Measurements from ENCODE around the gene CCND1. TPM values are rescaled to one million over a fixed set of nuclear protein-coding genes. Genes with fewer than 3 reads are reported as not detected.

CCND1 gene
- total and polyA plus RNA-seq, 12 donors: 11.4 to 292 (median 173) TPM

DNA sequence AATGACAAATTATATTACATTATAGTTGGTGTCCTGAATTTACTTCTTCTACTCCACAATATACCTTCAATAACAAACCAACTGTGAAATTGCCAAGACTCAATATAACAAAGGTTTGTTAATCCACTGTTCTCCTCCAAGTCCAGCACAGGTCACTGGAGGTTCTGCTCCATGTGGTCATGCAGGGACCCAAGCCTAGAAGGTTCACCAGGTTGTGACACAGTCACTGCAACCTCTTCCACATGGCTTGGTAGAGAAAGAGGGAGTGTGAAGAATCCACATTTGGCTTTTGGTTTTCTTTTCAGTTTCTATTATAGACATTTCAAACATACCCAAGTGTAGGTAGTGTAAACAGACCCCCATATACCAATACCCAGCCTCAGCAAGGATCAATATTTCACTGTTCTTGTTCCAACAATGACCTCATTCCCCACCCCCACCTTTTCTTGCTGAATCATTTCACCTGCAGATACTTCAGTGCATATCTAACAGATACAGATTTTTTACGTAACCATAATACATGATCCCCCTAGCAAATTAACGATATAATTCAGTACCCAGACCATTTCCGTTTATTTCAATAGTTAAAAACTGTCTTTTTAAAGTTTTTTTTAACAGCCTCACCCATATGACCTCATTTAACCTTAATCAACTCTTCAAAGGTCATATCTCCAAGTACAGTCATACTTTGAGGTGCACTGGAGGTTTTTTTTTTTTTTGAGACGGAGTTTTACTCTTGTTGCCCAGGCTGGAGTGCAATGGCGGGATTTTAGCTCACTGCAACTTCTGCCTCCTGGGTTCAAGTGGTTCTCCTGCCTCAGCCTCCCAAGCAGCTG, 48.7 kb downstream of the CCND1 start:
- H3K36me3 ChIP-seq: no peaks in the 10 kb centered on the region
- no peak overlapping the region for H3K4me3 ChIP-seq
- ATAC-seq (no peak), DNase-seq (no peak)
- intact Hi-C loops (cut with DNase I): loop anchor here in 5 of 10 donors (5.0 kb wide), 3 partner anchors 198 to 508 kb away; no protein-coding TSS in a partner anchor
- peaks cover 0 to 17% (median 0%) of the 10 kb centered on the region in 11 donors for H3K9me3 ChIP-seq
- TF ChIP-seq, protein P1, sequence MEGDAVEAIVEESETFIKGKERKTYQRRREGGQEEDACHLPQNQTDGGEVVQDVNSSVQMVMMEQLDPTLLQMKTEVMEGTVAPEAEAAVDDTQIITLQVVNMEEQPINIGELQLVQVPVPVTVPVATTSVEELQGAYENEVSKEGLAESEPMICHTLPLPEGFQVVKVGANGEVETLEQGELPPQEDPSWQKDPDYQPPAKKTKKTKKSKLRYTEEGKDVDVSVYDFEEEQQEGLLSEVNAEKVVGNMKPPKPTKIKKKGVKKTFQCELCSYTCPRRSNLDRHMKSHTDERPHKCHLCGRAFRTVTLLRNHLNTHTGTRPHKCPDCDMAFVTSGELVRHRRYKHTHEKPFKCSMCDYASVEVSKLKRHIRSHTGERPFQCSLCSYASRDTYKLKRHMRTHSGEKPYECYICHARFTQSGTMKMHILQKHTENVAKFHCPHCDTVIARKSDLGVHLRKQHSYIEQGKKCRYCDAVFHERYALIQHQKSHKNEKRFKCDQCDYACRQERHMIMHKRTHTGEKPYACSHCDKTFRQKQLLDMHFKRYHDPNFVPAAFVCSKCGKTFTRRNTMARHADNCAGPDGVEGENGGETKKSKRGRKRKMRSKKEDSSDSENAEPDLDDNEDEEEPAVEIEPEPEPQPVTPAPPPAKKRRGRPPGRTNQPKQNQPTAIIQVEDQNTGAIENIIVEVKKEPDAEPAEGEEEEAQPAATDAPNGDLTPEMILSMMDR (IDR thresholded peaks at IDR 0.05): no peak
- no peak overlapping the region for H3K27ac ChIP-seq
- peaks cover 0 to 8% (median 6%) of the 10 kb centered on the region in 9 donors for H3K4me1 ChIP-seq
- 88 to 90% methylated on average over 5 of the region's 5 CpGs for WGBS, 2 donors
- H3K27me3 ChIP-seq: peaks cover 0 to 35% (median 21%) of the 10 kb centered on the region in 7 donors

DNA sequence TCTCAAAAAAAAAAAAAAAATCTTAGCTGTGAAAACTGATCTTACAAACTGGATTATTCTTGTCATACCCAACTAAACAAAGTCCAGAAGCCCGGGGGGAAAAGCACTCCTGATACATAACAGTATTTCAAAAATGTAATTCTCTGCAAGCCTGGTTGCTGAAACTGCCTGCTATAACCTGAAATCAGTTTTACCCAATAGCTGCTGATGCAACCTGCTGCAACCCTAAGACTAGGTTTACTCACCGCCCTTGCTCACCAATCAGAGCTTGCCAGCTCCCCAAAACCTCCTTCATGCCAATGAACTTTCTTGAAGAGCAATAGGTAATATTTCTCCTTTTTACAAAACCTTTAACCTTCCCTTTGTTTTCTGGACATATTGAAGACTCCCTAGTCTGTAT, 50.5 kb downstream of the CCND1 start:
- DNase-seq: no peak
- 85 to 88% methylated on average over 2 of the region's 2 CpGs for WGBS, 2 donors
- intact Hi-C loops (cut with DNase I): no loop called here
- Histone ChIP-seq H3K27me3 (peaks cover 0 to 43% (median 23%) of the 10 kb centered on the region in 7 donors), H3K9me3 (peaks cover 0 to 17% (median 0%) of the 10 kb centered on the region in 11 donors), H3K4me3 (no peak overlapping the region), H3K4me1 (no peaks in the 10 kb centered on the region), H3K36me3 (no peaks in the 10 kb centered on the region), H3K27ac (no peak overlapping the region)
- TF ChIP-seq, protein P1 (IDR thresholded peaks at IDR 0.05): no peak
- no peak for ATAC-seq

DNA sequence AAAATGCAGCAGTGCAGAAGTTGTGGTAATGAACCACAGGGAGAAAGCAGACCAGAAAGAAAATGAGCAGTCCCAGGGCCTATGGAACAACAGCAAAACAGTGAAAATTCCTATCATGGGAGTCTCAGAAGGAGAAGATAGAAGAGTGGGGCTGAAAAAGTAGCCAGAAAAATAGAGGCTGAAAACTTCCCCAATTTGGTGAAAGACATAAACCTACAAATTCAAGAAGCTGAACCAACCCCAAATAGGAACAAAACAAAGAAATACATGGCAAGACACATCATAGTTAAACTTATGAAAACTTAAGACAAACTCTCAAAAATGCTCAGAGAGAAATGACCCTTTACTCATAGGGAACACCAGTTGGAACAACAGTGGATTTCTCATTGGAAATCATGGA, 51.5 kb downstream of the CCND1 start:
- TF ChIP-seq, protein P1 (IDR thresholded peaks at IDR 0.05): no peak
- no peak for ATAC-seq
- intact Hi-C loops (cut with DNase I): no loop called here

DNA sequence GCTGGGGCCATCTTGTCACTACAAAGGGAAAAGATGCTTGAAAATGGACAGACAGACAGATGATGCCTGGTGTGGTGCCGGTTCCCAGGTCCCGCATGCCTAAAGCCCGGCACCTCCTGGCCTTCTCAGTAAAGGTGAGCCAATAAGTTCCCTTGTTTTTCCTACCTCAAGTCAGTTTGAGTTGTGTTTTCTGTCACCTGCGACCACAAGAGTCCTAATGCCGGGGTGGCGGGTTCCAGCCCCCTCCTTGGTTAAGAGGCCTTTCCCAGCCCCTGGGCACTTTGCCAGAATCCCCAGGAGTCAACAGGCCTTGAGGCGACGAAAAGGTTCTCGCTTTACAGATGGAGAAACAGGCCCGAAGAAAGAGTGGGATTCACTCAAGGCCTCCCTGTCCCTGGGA, 53.8 kb downstream of the CCND1 start:
- TF ChIP-seq, protein P1 (IDR thresholded peaks at IDR 0.05): no peak
- peaks cover 0 to 17% (median 0%) of the 10 kb centered on the region in 11 donors for H3K9me3 ChIP-seq
- no peak overlapping the region for H3K27ac ChIP-seq
- DNase-seq: no peak
- no peaks in the 10 kb centered on the region for H3K36me3 ChIP-seq
- 76 to 80% methylated on average over 10 of the region's 10 CpGs for WGBS, 2 donors
- ATAC-seq: no peak
- peaks cover 0 to 11% (median 0%) of the 10 kb centered on the region in 9 donors for H3K4me1 ChIP-seq
- H3K27me3 ChIP-seq: peaks cover 0 to 66% (median 39%) of the 10 kb centered on the region in 7 donors
- H3K4me3 ChIP-seq: no peak overlapping the region
- intact Hi-C loops (cut with DNase I): loop anchor here in 1 of 10 donors (5.0 kb wide), 1 partner anchor 198 kb away; no protein-coding TSS in a partner anchor

More for the DNA sequence above, 51.5 kb downstream of the CCND1 start:
- Histone ChIP-seq H3K4me3 (no peak overlapping the region), H3K36me3 (no peaks in the 10 kb centered on the region), H3K4me1 (no peaks in the 10 kb centered on the region), H3K27ac (no peak overlapping the region), H3K27me3 (peaks cover 0 to 46% (median 27%) of the 10 kb centered on the region in 7 donors), H3K9me3 (peaks cover 0 to 17% (median 0%) of the 10 kb centered on the region in 11 donors)
- DNase-seq: no peak
